Subcutaneous adipose tissue (tissue), 4 donors: ENCODE results near the gene LHX4. TPM values are rescaled to one million over a fixed set of nuclear protein-coding genes. Genes with fewer than 3 reads are reported as not detected.

Source experiments
- total RNA-seq, 4 donors: library from RNA; depleted of rRNA; stranded (reverse); fragments of >200 nt; gene quantifications; one replicate each; pipeline ENCODE4 v1.1.0, GENCODE V29; 2016
- TF ChIP-seq, protein P1 (sequence below): fragments of 450-650 bp; IDR thresholded peaks from one replicate; pipeline ENCODE4 v1.5.1; 2016; ENCODE audit warnings: low read depth, mild to moderate bottlenecking, control low read depth, antibody characterized with exemption, moderate library complexity

The LHX4 gene
- total RNA-seq, 4 donors from 2014 or later, result under 0.01 TPM; not detected in 3

DNA sequence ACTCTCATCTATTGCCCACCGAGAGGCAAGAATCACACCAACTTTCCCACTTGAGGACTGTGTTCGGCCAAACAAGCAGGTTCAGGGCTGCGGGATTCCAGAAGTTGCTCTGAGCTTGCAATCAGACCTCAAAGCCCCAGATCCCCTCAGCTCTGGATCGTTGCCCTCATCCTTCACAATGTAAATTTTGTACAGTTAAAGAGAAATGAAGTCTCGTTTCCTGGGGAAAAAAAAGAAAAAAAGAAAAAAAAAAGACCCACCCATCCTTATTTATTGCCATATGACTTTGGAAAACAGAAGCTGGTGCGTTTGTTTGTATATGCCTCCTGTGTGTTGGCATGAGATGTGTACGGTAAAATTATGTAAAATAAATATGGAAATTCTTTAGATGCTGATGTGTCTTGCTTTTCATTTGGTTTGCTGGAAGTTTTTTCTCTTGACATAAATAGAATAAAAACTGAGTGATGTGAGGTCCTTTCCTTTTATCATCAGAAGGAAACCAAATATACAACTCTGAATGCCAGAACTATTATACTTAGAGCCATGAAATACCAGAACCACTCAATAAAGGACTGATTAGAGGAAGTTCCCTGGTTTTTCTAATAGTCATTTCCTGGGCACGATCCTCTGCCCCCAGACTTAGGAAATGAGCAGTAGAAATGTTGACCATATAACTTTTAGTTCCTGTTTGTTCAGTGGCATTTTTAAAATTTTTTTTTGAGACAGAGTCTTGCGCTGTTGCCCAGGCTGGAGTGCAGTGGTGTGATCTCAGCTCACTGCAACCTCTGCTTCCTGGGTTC lies 48.7 kb downstream of the LHX4 start:
- TF ChIP-seq, protein P1, sequence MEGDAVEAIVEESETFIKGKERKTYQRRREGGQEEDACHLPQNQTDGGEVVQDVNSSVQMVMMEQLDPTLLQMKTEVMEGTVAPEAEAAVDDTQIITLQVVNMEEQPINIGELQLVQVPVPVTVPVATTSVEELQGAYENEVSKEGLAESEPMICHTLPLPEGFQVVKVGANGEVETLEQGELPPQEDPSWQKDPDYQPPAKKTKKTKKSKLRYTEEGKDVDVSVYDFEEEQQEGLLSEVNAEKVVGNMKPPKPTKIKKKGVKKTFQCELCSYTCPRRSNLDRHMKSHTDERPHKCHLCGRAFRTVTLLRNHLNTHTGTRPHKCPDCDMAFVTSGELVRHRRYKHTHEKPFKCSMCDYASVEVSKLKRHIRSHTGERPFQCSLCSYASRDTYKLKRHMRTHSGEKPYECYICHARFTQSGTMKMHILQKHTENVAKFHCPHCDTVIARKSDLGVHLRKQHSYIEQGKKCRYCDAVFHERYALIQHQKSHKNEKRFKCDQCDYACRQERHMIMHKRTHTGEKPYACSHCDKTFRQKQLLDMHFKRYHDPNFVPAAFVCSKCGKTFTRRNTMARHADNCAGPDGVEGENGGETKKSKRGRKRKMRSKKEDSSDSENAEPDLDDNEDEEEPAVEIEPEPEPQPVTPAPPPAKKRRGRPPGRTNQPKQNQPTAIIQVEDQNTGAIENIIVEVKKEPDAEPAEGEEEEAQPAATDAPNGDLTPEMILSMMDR, result no peak

DNA sequence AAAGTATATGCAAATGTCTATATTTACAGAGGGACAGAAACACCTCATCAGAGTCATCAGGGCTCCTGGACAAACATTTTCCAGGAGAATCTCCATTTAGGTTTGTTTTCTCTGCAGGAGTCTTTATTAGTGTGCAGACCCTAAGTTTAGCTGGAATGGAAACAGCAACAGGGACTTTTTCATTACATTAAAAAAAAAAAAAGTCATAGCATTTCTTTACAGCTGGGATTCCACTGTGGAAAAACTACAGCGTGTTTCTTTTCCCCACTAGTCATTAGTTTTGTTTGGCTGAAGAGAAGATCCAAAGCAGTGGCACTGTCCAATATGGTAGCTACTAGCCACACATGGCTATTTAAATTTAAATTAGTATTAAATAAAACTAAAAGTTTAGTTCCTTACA lies 49.6 kb downstream of the LHX4 start:
- TF ChIP-seq, protein P1, result no peak

DNA sequence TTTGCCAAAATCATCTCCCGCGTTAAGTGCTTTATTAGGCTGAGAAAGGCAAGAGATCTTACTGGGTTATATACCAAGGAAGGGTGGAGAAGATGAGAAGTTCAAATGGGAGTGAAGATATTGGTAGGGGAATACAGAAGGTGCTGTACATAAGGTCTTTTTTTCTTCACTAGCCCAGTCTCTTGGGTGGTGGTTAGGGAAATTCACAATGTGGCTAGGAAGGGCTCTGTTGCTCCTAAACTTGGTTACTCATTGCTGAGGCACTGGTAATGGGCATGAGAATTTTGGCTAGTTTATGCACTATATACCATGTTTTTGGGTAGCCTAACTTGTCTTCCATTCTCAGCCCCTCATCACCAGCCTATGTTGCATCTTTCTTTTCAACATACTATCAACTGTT lies 50.6 kb downstream of the LHX4 start:
- TF ChIP-seq, protein P1, result no peak

DNA sequence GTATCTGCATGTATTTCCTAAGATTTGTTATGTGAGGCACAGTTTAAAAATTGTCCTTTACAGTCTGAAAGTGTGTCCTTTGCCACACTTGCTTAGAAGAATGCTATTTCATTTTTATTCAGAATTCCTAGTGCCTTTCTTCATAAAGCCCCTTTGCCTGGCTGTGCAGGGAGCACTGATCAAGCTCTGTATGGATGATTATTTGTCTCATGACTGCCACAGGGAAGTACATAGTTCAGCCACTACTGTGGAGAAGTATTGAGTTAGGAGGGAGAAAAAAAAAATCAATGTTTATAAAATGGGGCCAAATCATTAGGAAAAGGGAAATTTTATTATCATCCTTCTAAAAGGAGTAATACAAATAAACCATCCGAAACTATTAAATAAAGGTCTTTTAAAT lies 51.4 kb downstream of the LHX4 start:
- TF ChIP-seq, protein P1, result no peak

DNA sequence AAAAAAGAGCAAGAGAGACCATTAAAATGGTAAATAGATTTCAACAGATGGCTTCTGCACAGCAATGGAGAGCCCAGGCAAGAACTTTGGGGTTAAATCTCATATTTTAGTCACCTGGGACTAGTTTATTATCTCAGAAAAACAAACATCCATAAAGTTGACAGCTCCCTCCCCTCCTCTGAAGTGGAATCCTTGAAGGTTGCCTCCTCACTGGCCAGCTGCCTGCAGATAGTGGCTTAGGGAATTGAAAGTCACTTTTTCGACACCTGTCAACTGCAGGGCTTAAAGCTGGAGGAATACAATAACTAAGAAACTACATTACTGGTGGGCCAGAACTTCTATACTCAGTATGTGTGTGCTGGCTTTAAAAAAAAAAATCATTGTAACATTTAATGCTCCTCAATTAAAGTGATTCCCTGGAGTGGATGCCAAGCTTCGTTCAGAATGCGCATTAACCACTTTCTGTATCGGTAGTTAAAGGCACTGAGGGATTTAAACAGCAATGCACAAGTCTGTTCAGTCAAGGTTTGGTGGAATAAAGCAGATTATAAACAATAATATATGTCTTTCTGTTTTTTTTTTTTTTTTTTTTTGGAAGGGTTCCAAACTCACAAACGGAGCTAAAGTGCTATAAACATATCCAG lies 52.5 kb downstream of the LHX4 start:
- TF ChIP-seq, protein P1, result no peak

DNA sequence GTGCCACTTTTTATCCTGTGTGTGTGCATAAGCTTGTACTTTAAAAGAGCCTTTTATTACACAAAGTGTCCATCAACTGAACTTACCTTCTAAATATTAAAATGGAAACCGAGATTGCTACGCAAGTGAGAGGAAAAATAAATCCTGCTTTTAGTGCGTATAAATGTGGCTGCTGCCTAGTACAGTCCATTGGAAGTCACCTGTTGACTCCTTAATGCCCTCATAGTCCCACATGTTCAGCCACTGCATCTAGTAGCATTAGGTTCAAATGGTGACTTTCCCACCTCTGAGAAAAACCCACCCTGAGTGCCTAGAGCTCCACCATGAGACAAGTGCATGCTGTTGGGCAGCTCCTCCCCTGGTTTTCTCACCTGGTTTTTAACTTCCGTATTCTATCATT lies 53.0 kb downstream of the LHX4 start:
- TF ChIP-seq, protein P1, result no peak

DNA sequence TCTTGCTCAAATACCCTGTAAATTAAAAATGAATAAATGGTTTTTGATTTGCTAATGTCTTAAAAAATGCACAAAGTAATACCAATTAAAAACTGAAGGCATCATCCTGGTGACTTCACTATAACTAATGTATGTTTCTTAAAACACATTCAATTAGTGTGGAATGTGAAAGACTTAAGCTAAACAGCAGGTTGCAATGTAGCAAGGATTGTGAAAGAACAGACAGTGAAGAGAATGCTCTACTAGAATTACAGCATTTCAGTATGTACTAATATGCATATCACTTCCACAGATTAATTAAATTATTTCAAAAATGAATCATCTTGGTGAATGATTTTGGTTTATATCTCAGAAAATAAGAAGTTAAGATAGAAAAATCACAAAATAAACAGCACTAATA lies 56.4 kb downstream of the LHX4 start:
- TF ChIP-seq, protein P1, result no peak
